ENCODE data around the gene LBP.

The LBP gene

GRCh38 chr20:38302786-38303185 lies 43.5 kb upstream of the LBP start:
- no peak for DNase-seq (ENCODE audit: low read depth)
- no peak for TF ChIP-seq CTCF (IDR thresholded peaks at IDR 0.05; ENCODE audit: insufficient read depth, low read depth, low read length, missing control alignments)
- H3K4me3 ChIP-seq (ENCODE audit: low read depth, low read length) = no peak overlapping the region

- no peak for TF ChIP-seq CTCF (IDR thresholded peaks at IDR 0.05; ENCODE audit: insufficient read depth, low read depth, low read length, missing control alignments)
- H3K4me3 ChIP-seq (ENCODE audit: low read depth, low read length) = no peak within 1 kb of the TSS
- DNase-seq (ENCODE audit: low read depth) = no peak
Measured at GRCh38 chr20:38303908-38304379, 42.3 kb upstream of the LBP start, which contains the start of gene BPI. BPI (plus strand) TSS chr20:38304156; CDS start chr20:38304224, 68 bp downstream.

GRCh38 chr20:38304845-38305447 lies 41.3 kb upstream of the LBP start:
- peak; percentile 41 for TF ChIP-seq CTCF (IDR thresholded peaks at IDR 0.05; ENCODE audit: insufficient read depth, low read depth, low read length, missing control alignments)
- no peak overlapping the region for H3K4me3 ChIP-seq (ENCODE audit: low read depth, low read length)
- DNase-seq (ENCODE audit: low read depth) = peak; percentile 25

- no peak overlapping the region for H3K4me3 ChIP-seq (ENCODE audit: low read depth, low read length)
- DNase-seq (ENCODE audit: low read depth) = no peak
- no peak for TF ChIP-seq CTCF (IDR thresholded peaks at IDR 0.05; ENCODE audit: insufficient read depth, low read depth, low read length, missing control alignments)
Measured at GRCh38 chr20:38305541-38305940, 40.7 kb upstream of the LBP start.

GRCh38 chr20:38306379-38306778 lies 39.9 kb upstream of the LBP start:
- no peak for DNase-seq (ENCODE audit: low read depth)
- no peak for TF ChIP-seq CTCF (IDR thresholded peaks at IDR 0.05; ENCODE audit: insufficient read depth, low read depth, low read length, missing control alignments)
- H3K4me3 ChIP-seq (ENCODE audit: low read depth, low read length) = no peak overlapping the region

GRCh38 chr20:38307371-38308046 lies 38.8 kb upstream of the LBP start:
- no peak for TF ChIP-seq CTCF (IDR thresholded peaks at IDR 0.05; ENCODE audit: insufficient read depth, low read depth, low read length, missing control alignments)
- no peak for DNase-seq (ENCODE audit: low read depth)
- no peak overlapping the region for H3K4me3 ChIP-seq (ENCODE audit: low read depth, low read length)
